Activated CD4-positive, CD25-positive, alpha-beta regulatory T cell treated with anti-CD3 and anti-CD28 coated beads, Interleukin-2, amount 50 U/mL, for 24 hours (primary cell): ENCODE data around the gene NTSR2.
A peak's percentile ranks its signal among the peaks of the same experiment; 100 is the strongest.

Source experiments
- ATAC-seq, 2 donors: fragments of 150-1000 bp; cut with Tn5 transposase; one replicate each; pipeline ENCODE4 v1.10.0; 2021; ENCODE audit warnings: mild to moderate bottlenecking in 1 of 2, moderate library complexity in 1 of 2

Gene NTSR2

DNA sequence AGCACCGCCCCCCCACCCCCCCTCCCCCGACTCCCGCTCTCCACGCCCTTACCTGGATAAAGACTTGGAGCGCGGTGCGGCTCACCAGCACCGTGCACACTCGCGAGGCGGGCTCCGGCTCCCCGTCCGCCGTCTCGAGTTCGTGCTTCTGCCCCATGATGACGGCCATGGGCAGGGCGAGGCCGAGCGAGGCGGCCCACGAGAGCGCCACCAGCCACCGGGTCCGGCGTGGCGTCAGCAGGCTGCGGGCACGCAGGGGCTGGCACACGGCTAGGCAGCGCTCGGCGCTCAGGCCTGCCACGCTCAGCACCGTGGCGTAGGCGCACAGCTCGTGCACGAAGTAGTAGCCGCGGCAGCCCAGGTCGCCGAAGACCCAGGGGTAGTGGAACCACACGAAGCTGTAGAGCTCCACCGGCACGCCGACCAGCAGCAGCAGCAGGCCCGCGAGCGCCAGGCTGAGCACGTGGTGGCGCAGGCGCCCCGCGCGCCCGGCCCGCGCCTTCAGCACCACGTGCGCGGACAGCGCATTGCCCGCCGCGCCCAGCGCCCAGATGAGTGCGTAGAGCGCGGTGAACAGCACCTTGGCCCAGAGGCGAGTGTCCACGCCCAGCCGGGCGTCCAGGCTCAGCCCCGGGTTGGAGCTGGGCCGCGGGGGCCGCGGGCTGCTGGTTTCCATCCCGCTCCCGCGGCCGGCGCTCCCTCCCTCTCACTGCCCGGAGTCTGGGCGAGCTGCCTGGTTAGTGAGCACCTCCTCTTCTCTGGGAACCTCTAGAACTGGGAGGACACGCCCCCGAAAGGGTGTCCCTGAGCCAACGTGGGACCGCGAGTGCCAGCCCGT, at the start of gene NTSR2:
NTSR2 (minus strand) TSS at position 742 of the 838 bp plus-strand sequence; CDS start at position 676, 66 bp downstream.
- peak in 1 of 2 donors; percentile 28 for ATAC-seq

- peak in 1 of 2 donors; percentile 36 for ATAC-seq
Measured at GRCh38 chr2:11719230-11719977, 49.4 kb upstream of the NTSR2 start.

- ATAC-seq, result no peak
Measured at GRCh38 chr2:11718606-11719005, 48.6 kb upstream of the NTSR2 start.

- ATAC-seq, result no peak
Measured at GRCh38 chr2:11717623-11718022, 47.6 kb upstream of the NTSR2 start.

- no peak for ATAC-seq
Measured at GRCh38 chr2:11716689-11717321, 46.8 kb upstream of the NTSR2 start.

DNA sequence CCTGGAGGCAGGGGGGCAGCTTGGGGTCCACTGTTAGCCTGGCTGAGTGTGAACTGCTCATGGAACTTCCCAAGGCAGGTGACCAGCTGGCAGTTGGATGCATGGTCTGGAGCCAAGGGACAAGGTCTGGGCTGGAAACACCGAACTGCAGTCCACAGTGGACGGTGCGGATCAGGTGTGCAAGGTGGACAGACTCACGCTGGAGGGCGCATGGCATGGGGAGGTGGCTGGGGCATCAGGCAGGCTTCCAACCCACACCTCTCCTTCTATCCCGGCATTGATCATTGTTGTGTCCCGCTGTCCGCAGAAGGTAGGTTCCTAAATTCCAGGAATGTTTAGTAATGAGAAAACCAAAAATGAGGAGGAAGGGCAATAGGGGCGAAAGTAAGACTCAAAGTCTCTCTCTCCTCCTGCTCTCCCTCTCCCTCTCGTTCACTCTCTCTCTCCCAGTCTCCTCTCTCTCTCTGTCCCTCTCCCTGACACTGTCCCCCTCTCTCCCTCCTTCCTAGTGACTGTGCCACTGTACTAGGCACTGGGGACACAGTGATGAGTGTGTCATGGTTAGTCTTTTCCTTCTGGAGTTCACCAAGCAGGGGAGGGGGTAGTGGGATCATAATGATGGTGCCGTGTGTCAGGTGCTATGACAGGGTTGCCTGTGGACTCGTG, 46.1 kb upstream of the NTSR2 start:
- no peak for ATAC-seq

GRCh38 chr2:11713815-11714214, 43.8 kb upstream of the NTSR2 start:
- ATAC-seq, result no peak

DNA sequence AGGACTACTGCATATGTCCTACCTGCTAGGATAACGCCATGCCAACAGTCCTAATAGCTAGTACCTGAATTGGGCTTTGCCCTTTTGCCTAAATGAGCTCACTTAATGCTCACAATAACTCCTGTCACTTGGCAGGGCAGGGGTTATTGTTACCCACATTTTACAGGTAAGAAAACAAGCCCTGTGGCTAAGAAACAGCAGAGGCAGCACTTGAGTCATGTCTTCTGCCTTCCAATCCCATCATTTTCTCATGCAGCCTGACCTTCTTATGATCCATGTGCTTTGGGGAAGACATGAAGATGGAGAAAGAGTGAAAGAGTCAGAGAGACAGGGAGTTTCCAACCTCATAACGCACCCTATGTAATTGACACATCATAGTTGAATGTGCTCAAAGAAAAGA, 42.9 kb upstream of the NTSR2 start:
- no peak for ATAC-seq

GRCh38 chr2:11711751-11712150, 41.8 kb upstream of the NTSR2 start:
- ATAC-seq, result no peak

- ATAC-seq, result no peak
Measured at GRCh38 chr2:11711354-11711716, 41.3 kb upstream of the NTSR2 start.

DNA sequence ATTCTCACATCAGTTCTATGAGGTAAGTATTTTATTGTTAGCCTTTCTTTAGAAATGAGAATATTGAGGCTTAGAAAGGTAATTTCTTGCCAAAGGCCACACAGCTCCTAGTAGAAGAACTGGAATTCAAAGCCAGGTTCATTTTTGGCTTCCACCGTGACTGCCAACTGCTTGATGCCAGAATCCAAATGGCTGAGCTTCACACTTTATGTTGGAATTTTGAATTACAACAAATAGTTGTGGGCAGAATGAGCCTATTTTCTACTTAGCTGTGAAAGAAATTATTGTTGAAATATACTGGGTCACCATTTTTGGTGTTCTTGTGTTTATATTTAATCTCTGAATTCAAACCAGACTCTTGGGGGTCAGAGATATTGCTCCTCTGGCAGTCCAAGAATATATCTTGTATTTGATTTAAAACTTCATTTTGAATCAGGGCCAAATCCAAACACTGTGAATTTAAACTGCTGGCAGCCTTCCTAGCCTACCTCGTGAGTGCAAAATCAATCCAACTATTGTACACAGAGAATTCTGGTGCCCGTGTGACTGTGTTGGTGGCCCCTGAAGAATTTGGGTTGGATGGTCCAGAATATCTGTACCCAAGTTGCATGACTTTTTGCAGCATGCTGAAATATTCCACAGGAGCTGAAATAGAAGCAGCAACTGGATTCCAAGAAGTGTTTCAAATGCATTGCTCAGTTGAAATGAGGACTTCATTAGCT, 40.8 kb upstream of the NTSR2 start:
- no peak for ATAC-seq

DNA sequence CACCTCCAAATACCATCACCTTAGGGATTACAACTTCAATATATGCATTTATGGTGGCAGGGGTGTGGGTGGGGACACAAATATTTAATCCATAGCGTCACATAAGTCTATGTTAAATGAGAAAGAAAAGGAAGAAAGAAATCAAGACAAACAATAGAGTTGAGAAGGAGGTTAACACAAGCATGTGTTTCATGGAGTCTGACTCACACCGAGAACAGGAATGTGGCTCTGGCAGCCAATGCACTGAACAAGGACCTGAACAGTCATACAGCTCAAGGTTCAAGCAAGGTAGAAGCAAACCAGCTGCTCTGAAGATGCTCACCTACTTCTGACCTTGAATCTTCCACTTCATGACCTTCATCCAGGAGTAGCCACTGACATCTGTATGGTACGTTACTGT, 40.2 kb upstream of the NTSR2 start:
- no peak for ATAC-seq

GRCh38 chr2:11709293-11709692, 39.3 kb upstream of the NTSR2 start:
- no peak for ATAC-seq

DNA sequence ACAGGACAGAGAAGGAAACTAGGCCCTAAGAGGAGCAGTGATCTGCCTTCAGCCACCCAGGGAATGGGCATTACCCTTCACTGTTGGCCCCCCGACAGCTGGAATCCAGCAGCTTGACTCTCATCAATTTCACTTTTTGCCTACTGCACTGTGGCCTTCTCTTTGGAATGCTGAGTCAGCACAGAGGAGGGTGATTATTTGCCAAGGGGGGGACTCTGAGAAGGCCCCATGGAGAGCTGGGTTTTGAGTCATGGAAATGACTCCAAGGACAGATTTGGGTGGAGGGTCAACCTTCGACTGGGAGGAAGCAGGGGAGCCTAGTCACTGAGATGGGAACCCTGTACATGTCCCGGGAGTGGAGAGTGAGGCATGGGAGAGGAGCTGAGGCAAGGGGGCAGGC, 38.1 kb upstream of the NTSR2 start:
- no peak for ATAC-seq

DNA sequence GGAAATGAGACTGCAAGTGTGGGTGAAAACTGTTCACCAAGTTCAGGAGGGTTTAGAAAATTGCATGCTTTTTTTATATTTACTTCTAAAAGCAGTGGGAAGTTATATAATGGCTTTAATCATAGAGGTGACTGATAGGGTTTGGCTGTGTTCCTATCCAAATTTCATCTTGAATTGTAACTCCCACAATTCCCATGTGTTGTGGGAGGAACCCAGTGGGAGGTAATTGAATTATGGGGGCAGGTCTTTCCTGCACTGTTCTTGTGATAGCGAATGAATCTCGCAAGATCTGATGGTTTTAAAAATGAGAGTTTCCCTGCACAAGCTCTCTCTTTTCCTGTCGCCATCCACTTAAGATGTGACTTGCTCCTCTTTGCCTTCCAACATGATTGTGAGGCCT, 35.7 kb upstream of the NTSR2 start:
- ATAC-seq, result no peak

DNA sequence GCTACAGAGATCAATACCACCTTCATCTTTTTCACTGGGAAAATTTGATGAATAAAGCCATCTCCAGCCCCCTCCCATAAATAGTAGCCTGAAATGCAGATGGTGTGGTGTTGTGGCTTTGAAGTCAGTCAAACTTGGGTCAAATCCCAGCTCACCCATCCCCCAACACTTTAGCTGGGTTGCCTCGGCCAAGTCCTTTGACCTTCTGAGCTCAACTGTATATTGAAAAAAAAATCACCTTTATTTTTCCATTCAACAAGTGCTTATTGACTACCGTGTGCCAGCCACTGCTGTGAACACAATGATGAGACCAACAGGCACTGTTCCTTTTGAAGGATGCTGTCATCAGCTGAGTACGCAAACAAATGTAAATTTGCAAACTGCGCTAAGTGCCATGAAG, 35.1 kb upstream of the NTSR2 start:
- ATAC-seq, result no peak

- no peak for ATAC-seq
Measured at GRCh38 chr2:11703700-11704099, 33.7 kb upstream of the NTSR2 start.

- ATAC-seq, result no peak
Measured at GRCh38 chr2:11702946-11703345, 33.0 kb upstream of the NTSR2 start.

DNA sequence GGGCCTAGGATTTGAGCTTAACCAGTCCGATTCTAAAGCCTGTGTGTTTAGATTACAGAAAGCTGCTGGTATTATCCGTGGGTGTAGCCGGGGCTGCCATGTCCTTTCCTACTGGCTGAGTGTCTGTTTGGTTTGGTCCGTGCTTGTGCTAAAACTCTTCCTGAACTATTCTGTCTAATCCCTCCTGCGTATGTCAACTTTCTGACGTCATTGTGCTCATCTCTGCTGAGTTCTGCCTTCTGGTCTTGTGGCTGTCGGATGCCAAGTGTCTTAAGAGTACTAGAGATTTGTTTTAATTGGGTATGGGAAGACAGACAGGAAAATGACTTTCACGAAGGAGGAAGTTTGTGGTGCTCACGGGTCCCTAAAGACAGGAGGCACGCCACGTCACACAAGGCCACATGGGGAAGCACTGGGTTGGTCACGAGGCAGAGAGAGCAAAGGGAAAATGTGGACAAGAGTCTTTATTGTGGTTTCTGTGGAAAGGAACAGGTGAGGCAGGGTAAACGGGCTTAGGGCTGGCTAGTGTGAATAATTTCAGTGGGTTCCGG, 31.8 kb upstream of the NTSR2 start:
- peak in 1 of 2 donors; percentile 19 for ATAC-seq

GRCh38 chr2:11701206-11701605, 31.2 kb upstream of the NTSR2 start:
- no peak for ATAC-seq

DNA sequence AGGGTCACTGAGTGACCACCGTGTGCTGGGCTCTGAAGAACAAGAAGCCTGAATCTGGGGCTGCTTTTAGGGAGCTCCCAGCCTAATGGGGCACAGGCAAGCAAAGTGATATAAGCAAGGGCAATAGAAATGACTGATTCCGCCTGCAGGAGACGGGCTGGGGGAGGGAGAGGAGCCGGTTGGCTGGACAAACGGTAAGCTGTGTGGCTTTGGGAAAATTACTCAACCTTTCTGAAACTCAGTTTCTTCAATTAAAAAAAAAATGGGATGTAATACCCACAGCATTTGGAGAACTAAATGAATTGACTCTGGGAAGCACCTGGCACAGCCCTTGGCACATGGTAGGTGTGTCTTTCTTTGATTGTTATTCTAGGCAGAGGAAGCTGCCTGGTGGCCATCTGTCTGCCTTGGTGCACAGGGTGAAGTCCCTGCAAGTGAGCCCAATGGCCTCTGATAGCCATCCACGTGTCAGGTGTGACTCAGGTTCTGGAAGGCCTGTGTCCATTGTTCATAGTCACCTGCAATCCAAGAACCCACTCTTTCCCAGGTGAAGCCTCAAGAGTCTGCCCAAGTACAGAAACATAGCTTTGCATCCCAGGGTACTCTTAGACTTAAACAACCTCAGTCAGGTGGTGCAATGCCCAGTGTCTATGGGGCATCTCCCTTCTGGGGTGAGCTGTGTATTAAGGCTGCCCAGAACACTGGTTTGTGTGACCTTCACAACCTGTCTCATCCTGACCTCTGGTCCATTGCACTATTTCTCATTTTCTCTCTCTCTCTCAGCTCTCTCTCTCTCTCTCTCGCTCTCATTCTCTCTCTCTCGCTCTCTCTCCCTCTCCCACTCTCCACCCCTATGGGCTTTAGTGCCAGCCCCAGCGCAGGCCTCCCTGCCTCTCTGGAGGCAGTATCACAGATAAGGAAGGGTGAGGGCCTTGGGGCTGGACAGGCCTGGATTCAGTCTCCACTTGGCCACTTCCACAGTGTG, 30.0 kb upstream of the NTSR2 start:
- ATAC-seq, result no peak
